Erythroblast (primary cell): ENCODE results near the gene PHLDB1.

Source experiments
- GATA1 ChIP-seq: IDR thresholded peaks from 2 replicates; pipeline ENCODE4 v1.6.1; 2011; ENCODE audit warnings: low read depth, mild to moderate bottlenecking, control low read depth, low read length, moderate library complexity
- POLR2A ChIP-seq: IDR thresholded peaks from 2 replicates; pipeline ENCODE4 v1.6.1; 2011; ENCODE audit warnings: mild to moderate bottlenecking, low read length

GRCh38 chr11:118660681-118661424 lies 53.4 kb downstream of the PHLDB1 start:
- TF ChIP-seq POLR2A (no peak), GATA1 (no peak)
